GM12878 (cell line): ENCODE measurements around the gene ZNF234. TPM values are rescaled to one million over a fixed set of nuclear protein-coding genes. Genes with fewer than 3 reads are reported as not detected.
A peak's percentile ranks its signal among the peaks of the same experiment; 100 is the strongest.
"Not testable (repeated sequence)": the region's sequence is repeated elsewhere in the genome, so short reads cannot be mapped to it uniquely, and the experiment has no call there.

Source experiments
- ATAC-seq: fragments of 200-7000 bp; cut with Tn5 transposase; 3 replicates; pipeline ENCODE4 v1.9.1; 2020; ENCODE audit warnings: mild to moderate bottlenecking, moderate library complexity
- BruUV-seq: library from RNA; stranded (reverse); fragments of 400-500 nt; replicated peaks from 2 replicates; lab custom pipeline; 2021; lab: Mats Ljungman, UMichigan
- CTCF ChIA-PET: fragments of 300-600 bp; sonication (Branson Sonifier 250); formaldehyde crosslinking; extraction: SDS; loops from one replicate; lab custom pipeline; 2021; ENCODE audit warnings: inconsistent platforms; lab: Yijun Ruan, JAX
- POLR2A ChIA-PET: fragments of 350-600 bp; formaldehyde crosslinking; extraction: SDS; loops from one replicate; lab custom pipeline; 2021; ENCODE audit warnings: inconsistent platforms; lab: Charles Lee
- RAD21 ChIA-PET: fragments of 300-600 bp; sonication (Branson Sonifier 250); formaldehyde crosslinking; loops from one replicate; lab custom pipeline; 2023; ENCODE audit warnings: antibody characterized with exemption; ENCODE audit not compliant: unreplicated experiment; lab: Charles Lee
- SMC1A ChIA-PET: fragments of 300-600 bp; sonication (Branson Sonifier 250); formaldehyde crosslinking; loops from one replicate; lab custom pipeline; 2023; ENCODE audit not compliant: unreplicated experiment, uncharacterized antibody; lab: Charles Lee
- DNase-seq: peaks from one replicate; pipeline ENCODE4 v3.0.0-alpha.2; 2011; ENCODE audit warnings: low read depth, low spot score
- FAIRE-seq: peaks from 3 replicates; lab custom pipeline; 2011; peaks lifted over from hg19 to GRCh38; lab: Jason Lieb, UNC
- H2AFZ ChIP-seq: 2 replicates; pipeline ENCODE4 v1.6.0; 2011; ENCODE audit warnings: low read depth, low read length, control low read depth; ENCODE audit not compliant: control insufficient read depth
- H3K27ac ChIP-seq: 2 replicates; pipeline ENCODE4 v1.5.1; 2011; ENCODE audit warnings: control low read depth; ENCODE audit not compliant: control insufficient read depth, insufficient read depth
- H3K27me3 ChIP-seq, 2 experiments: replicated peaks in 1 of 2; 2 replicates each; pipeline versions ENCODE4 v1.6.0 to v1.6.1; 2011; ENCODE audit warnings: low read length in 1 of 2; ENCODE audit not compliant: control insufficient read depth in 2 of 2, insufficient read depth in 2 of 2
- H3K36me3 ChIP-seq, 2 experiments: 2 replicates each; pipeline ENCODE4 v1.5.1; 2011; ENCODE audit warnings: low read length in 1 of 2; ENCODE audit not compliant: control insufficient read depth in 2 of 2, insufficient read depth in 2 of 2
- H3K4me1 ChIP-seq: 2 replicates; pipeline ENCODE4 v1.6.1; 2011; ENCODE audit warnings: mild to moderate bottlenecking, low read length, moderate library complexity, mixed read lengths; ENCODE audit not compliant: control insufficient read depth, insufficient read depth
- H3K4me2 ChIP-seq: 2 replicates; pipeline ENCODE4 v1.6.0; 2011; ENCODE audit warnings: control low read depth; ENCODE audit not compliant: control insufficient read depth, insufficient read depth
- H3K4me3 ChIP-seq: fragments of 200-600 bp; sonication (generic); 2 replicates; pipeline ENCODE4 v1.5.1; 2016
- H3K79me2 ChIP-seq: 2 replicates; pipeline ENCODE4 v1.6.0; 2011; ENCODE audit warnings: low read length; ENCODE audit not compliant: control insufficient read depth, insufficient read depth
- H3K9ac ChIP-seq: 2 replicates; pipeline ENCODE4 v1.8.0; 2011; ENCODE audit warnings: low read length, control low read depth, mixed read lengths; ENCODE audit not compliant: control insufficient read depth, insufficient read depth
- H3K9me3 ChIP-seq: replicated peaks from 3 replicates; pipeline ENCODE4 v1.5.1; 2011; ENCODE audit warnings: mild to moderate bottlenecking, low read length; ENCODE audit not compliant: control insufficient read depth, insufficient read depth
- H4K20me1 ChIP-seq: 2 replicates; pipeline ENCODE4 v1.6.0; 2011; ENCODE audit not compliant: control insufficient read depth, insufficient read depth
- WGBS: methylation state at CpG from one replicate; pipeline ENCODE4 v1.1.6; 2016; ENCODE audit warnings: low lambda C conversion rate; ENCODE audit not compliant: insufficient replicate concordance, insufficient coverage; ENCODE audit errors: missing lambda C conversion rate; 5-methylcytosine and 5-hydroxymethylcytosine counted together
- in situ Hi-C: fragments of 300-500 bp; cut with MboI; formaldehyde crosslinking; loops from 9 replicates; pipeline ENCODE4 v1.14.3; 2018; ENCODE audit warnings: mixed read lengths
- intact Hi-C: fragments of 100-400 bp; cut with micrococcal nuclease; formaldehyde crosslinking; loops from one replicate; pipeline ENCODE4 v1.14.2; 2022; ENCODE audit not compliant: unreplicated experiment
- polyA plus RNA-seq, 11 experiments: library from polyadenylated mRNA; depleted of rRNA in 4 of 11; unstranded in 6 of 11; stranded (reverse) in 5 of 11; fragments of >200 nt; fragmentation: Nextera tagmentation in 4 of 11; fragmentation: Illumina TruSeq in 1 of 11; extraction: Ambion mirVana in 4 of 11; extraction: Trizol in 1 of 11; gene quantifications; 1 replicate in 1 of 11; 2 replicates in 10 of 11; pipeline versions ENCODE4 v1.2.1 to v1.2.3, GENCODE V29; 2011 to 2016; ENCODE audit warnings: inconsistent platforms in 2 of 11, missing spikeins in 2 of 11, low read depth in 1 of 11
- total RNA-seq, 4 experiments: library from RNA; depleted of rRNA in 3 of 4; stranded (reverse); fragments of >200 nt in 3 of 4; fragmentation: Illumina TruSeq in 1 of 4; extraction: Trizol in 1 of 4; gene quantifications; 2 replicates each; pipeline versions ENCODE4 v1.2.1 to v1.2.3, GENCODE V29; 2013 to 2021
- TF ChIP-seq, protein P1 (sequence below): IDR thresholded peaks from 2 replicates; pipeline ENCODE4 v1.6.1; 2012; ENCODE audit warnings: improper control_type of control experiment, low read depth, low read length; ENCODE audit not compliant: insufficient replicate concordance

ZNF234 gene
- total and polyA plus RNA-seq, 10 of the 15 experiments (the other 5 are each of a cell fraction or from before 2014, with no cell fraction given), result 2.7 to 10.5 (median 5.2) TPM

DNA sequence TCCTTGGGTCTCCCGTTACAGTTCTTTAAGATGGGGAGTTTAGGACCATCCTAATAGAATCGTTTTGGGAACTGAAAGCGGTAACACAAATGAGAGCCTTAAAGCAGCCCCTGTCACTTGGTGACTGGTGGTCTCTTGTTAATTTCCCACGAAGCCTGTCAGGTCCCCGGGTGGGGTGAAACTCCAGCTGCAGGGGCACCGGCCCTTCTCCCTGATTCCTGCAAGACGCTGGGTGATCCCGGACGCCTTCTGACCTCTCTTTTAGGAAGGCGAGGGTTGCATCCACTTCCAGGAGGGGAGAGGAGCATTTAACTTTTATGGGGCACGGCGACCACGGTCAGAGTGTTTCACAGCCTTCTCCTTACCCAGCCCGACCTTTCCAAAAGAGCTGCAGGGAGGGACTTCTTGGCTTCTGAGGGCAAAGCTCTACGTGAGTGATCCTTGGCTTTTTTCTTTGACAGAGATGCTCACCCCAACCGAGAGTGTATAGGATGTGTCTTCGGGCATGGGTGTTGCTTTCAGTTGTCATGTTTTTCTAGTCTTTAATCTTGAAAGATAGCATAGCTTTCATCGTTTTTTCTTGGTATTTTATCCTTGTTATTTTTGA, 27.5 kb upstream of the ZNF234 start:
- no peaks in the 10 kb centered on the region for H3K27me3 ChIP-seq
- RAD21 ChIA-PET, result interaction anchor here (1.1 kb wide), 1 partner anchor 19 kb away, joined by 4 read pairs; no protein-coding TSS in a partner anchor
- H2AFZ ChIP-seq, result peak overlapping the region; percentile 98
- H4K20me1 ChIP-seq, result no peaks in the 10 kb centered on the region
- SMC1A ChIA-PET, result interaction anchor here (0.6 to 1.7 kb wide), 6 partner anchors 15 to 146 kb away, joined by 3 to 7 read pairs (median 4); partner anchors contain the start of genes ZNF226 and ZNF233
- TSS peak; percentile 80 for BruUV-seq
- H3K79me2 ChIP-seq, result peaks cover 10% of the 10 kb centered on the region
- peak overlapping the region; percentile 75 for H3K9ac ChIP-seq
- no peaks in the 10 kb centered on the region for H3K4me1 ChIP-seq
- in situ Hi-C loops, result loop anchor here (5.0 kb wide), 1 partner anchor 188 kb away; no protein-coding TSS in a partner anchor
- peak overlapping the region; percentile 89 for H3K4me2 ChIP-seq
- peaks cover 3% of the 10 kb centered on the region; the same call in 2 of the 3 replicates for H3K9me3 ChIP-seq
- WGBS, result 4% methylated on average over 18 of the region's 18 CpGs
- CTCF ChIA-PET, result interaction anchor here (1.1 to 1.5 kb wide), 2 partner anchors 19 to 34 kb away, joined by 3 to 11 read pairs; partner anchors contain the start of gene ZNF224
- peak overlapping the region; percentile 91 for H3K4me3 ChIP-seq
- no peak for DNase-seq
- TF ChIP-seq, protein P1, sequence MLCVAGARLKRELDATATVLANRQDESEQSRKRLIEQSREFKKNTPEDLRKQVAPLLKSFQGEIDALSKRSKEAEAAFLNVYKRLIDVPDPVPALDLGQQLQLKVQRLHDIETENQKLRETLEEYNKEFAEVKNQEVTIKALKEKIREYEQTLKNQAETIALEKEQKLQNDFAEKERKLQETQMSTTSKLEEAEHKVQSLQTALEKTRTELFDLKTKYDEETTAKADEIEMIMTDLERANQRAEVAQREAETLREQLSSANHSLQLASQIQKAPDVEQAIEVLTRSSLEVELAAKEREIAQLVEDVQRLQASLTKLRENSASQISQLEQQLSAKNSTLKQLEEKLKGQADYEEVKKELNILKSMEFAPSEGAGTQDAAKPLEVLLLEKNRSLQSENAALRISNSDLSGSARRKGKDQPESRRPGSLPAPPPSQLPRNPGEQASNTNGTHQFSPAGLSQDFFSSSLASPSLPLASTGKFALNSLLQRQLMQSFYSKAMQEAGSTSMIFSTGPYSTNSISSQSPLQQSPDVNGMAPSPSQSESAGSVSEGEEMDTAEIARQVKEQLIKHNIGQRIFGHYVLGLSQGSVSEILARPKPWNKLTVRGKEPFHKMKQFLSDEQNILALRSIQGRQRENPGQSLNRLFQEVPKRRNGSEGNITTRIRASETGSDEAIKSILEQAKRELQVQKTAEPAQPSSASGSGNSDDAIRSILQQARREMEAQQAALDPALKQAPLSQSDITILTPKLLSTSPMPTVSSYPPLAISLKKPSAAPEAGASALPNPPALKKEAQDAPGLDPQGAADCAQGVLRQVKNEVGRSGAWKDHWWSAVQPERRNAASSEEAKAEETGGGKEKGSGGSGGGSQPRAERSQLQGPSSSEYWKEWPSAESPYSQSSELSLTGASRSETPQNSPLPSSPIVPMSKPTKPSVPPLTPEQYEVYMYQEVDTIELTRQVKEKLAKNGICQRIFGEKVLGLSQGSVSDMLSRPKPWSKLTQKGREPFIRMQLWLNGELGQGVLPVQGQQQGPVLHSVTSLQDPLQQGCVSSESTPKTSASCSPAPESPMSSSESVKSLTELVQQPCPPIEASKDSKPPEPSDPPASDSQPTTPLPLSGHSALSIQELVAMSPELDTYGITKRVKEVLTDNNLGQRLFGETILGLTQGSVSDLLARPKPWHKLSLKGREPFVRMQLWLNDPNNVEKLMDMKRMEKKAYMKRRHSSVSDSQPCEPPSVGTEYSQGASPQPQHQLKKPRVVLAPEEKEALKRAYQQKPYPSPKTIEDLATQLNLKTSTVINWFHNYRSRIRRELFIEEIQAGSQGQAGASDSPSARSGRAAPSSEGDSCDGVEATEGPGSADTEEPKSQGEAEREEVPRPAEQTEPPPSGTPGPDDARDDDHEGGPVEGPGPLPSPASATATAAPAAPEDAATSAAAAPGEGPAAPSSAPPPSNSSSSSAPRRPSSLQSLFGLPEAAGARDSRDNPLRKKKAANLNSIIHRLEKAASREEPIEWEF, result no peak
- TF ChIP-seq, all 136 proteins: peak for 0
- peaks cover 0 to 3% of the 10 kb centered on the region in 2 experiments; a peak in 3 of 4 replicates for H3K36me3 ChIP-seq
- POLR2A ChIA-PET, result interaction anchor here (0.9 to 1.2 kb wide), 2 partner anchors 51 to 93 kb away, joined by 4 to 5 read pairs; partner anchors contain the start of gene ZNF226
- no peak for FAIRE-seq
- intact Hi-C loops, result loop anchor here (1.0 to 2.0 kb wide), 2 partner anchors 19 to 51 kb away; partner anchors contain the start of gene ZNF226
- peak; percentile 45 for ATAC-seq
- peak overlapping the region; percentile 73 for H3K27ac ChIP-seq

DNA sequence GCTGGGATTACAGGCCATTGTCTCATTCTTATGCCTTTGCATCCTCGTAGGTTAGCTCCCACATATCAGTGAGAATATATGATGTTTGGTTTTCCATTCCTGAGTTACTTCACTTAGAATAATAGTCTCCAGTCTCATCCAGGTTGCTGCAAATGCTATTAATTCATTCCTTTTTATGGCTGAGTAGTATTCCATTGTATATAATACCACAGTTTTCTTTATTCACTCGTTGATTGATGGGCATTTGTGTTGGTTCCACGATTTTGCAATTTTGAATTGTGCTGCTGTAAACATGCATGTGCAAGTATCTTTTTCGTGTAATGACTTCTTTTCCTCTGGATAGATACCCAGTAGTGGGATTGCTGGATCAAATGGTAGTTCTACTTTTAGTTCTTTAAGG, 20.2 kb upstream of the ZNF234 start:
- DNase-seq, H3K27ac ChIP-seq, RAD21 ChIA-PET, H3K4me2 ChIP-seq, POLR2A ChIA-PET, H3K4me1 ChIP-seq, H4K20me1 ChIP-seq, CTCF ChIA-PET, H2AFZ ChIP-seq, in situ Hi-C loops, H3K27me3 ChIP-seq, ATAC-seq, H3K9me3 ChIP-seq, SMC1A ChIA-PET, intact Hi-C loops, BruUV-seq, H3K4me3 ChIP-seq, H3K9ac ChIP-seq, H3K79me2 ChIP-seq, FAIRE-seq: not testable (repeated sequence)
- 88% methylated on average over 4 of the region's 4 CpGs for WGBS
- H3K36me3 ChIP-seq, result peaks cover 2 to 12% of the 10 kb centered on the region in 2 experiments
